GM18511 (cell line): Measurements from ENCODE around the gene NEUROD2.

Source experiments
- ATAC-seq: cut with Tn5 transposase; IDR thresholded peaks from one replicate; pipeline ENCODE4 v1.9.1; 2021; ENCODE audit warnings: mild to moderate bottlenecking, moderate library complexity; ENCODE audit not compliant: unreplicated experiment

The NEUROD2 gene

GRCh38 chr17:39618956-39619785, 11.5 kb upstream of the NEUROD2 start:
- ATAC-seq: no peak

DNA sequence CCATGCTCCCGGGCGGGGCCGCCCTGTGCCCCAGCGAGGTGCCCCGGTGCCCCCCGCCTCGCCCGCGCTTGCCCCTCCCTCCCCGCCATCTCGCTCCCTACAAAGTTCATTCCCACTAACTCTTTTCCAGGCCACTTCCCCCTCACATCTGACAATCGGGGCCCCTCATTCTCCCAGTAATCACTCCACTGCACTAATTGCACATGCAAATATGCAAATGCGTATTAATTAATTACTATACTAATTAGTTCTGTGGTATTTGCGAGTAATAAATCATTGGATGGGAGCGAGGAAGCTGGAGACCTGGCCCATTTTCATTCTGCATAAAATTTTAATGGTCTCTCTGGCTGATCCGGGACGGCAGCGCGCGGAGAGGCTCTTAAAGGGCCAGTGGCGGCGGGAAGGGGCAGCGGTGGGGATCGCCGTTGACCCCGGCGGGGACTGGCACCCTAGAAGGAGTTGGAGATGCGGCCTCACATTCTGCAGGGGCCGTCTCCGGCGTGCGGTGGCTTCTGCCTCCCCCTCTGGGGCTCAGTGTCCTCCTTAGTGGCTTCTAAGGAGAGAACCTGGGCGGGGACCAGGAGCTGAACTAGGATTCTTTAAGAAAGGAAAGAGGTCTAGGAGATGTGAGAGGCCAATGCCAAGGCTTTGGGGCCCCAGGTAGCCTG, 10.7 kb upstream of the NEUROD2 start:
- no peak for ATAC-seq

GRCh38 chr17:39617446-39618245, 9.9 kb upstream of the NEUROD2 start:
- no peak for ATAC-seq

GRCh38 chr17:39617100-39617445, 9.4 kb upstream of the NEUROD2 start:
- no peak for ATAC-seq

DNA sequence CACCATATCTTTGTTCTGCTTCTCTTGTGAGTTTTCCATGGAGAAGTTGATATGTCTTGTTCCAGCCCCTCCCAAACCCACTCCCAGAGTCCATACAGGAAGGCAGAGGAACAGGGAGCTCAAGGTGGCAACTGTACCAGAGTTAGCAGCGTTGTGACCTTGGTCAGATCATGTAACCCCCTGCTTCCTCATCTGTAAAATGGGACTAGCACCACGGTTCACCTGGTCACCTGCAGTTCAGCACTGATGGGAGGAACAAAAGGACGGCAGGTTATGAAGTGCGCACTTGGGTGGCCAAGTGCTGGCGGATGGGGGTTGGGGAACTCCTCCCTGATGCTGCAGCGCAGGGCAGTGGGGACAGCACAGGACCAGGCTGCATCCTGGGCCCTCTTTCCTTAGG, 7.7 kb upstream of the NEUROD2 start:
- no peak for ATAC-seq

DNA sequence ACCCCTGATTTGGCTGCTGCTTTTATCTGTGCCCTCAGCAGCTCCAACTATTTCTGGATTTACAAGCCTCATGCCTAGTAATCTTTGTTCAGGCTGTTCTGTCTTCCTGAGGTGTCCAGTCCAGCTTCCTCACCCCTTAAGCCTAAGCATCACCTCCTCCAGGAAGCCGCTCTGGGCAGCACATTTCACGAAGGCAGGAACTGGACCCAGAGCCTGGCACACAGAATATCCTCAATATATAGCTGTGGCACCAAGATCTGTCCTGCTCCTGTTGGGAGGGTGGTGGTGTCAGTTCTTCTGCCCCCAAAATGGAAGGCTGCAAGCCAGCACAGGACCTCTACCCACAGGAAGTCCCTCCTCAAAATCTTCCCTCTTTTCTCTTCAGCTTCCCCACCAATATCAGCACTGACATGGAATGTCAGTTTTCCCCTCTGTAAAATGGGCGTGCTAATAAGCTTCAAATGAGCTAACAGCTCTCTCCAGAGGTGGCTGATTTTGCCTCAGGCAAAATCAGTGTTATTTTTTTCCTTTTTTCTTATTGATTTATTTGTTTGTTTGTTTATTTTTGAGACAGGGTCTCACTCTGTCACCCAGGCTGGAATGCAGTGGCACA, 6.9 kb upstream of the NEUROD2 start:
- ATAC-seq: no peak

DNA sequence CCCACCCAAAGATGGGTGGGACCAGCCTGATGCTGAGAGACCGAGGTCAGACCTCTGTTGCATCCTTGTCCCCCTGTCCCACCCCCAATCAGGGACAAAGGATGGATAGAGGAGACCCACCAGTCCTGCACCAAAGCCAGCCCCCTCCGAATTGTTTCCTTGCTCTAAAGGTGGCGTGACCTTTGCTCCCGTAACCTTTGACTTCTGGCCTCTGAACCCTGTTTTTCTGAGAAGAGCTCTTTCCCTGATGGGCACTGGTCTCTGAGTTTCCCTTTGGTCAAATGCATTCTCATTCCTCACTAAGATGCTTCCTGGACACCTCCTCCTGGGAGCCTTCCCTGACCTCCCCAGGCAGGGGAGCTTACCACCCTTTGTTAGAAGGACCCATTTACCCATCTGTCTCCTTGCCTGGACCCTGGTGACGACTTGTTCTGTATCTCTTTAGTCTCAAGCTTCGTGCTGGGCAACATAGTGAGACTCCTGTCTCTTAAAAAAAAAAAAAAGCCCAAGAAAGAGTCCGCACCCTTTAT, 5.3 kb upstream of the NEUROD2 start:
- ATAC-seq: no peak

DNA sequence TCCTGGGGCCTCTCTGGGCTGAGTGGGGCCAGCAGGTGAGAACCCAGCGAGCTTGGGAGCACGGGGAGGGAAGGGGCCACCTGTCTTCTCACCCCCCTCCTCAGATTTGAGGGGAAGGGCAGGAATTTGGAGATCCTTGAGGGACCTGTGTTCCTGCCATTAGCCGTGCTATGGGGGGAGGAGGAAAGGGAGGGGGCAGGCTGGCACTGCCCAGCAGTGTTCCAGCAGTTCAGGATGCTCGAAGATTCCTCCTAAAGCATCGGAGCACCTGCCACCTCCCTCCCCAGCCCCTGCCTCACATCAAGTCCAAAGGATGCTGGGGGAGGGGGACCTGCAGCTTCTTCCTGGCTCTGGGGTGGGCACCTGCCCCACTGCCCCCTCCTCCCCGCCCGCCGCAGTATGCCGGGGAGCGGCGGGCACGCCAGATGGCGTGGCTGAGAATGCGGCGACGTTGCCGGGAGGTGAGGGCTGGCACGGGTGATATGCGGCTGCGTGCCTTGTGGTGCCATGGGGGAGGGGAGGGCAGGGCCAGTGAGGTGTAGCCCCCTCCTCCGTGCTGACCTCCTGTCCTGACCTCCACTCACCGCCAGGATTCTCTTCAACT, 4.7 kb upstream of the NEUROD2 start:
- no peak for ATAC-seq

DNA sequence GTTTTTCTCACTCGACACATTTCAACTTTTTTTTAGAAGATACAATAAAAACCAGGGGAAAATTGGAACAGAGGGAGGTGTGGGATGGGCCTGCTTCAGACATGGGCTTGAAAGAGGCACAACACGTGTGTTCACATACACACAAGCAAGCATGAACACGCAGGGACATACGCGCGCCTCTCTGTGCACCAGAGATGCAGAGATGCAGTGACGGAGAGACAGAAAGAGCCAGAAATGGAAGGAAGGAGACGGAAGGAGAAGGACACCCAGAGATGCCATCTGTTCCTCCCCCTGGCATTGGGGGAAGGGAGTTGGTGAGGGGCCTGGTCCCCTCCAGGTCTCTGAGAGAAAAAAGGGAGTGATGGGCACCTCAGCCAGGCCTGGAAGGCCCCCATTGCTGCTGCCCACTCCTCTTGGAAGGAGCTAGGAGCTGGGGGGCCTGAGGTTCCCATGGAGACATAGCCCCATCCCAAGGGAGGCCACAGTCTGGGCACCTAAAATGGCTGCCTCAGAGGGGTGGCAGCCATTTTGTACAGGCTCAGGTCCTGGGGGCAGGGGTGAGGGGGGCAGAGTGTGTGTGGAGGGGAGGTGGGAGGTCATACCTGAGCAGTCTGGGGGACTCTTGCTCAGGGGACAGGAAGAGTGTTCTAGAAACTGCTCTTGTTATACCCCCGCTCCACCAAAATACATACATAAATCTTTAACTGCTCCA, 3.8 kb upstream of the NEUROD2 start:
- ATAC-seq: no peak

GRCh38 chr17:39609416-39610025, 1.8 kb upstream of the NEUROD2 start:
- ATAC-seq: no peak

DNA sequence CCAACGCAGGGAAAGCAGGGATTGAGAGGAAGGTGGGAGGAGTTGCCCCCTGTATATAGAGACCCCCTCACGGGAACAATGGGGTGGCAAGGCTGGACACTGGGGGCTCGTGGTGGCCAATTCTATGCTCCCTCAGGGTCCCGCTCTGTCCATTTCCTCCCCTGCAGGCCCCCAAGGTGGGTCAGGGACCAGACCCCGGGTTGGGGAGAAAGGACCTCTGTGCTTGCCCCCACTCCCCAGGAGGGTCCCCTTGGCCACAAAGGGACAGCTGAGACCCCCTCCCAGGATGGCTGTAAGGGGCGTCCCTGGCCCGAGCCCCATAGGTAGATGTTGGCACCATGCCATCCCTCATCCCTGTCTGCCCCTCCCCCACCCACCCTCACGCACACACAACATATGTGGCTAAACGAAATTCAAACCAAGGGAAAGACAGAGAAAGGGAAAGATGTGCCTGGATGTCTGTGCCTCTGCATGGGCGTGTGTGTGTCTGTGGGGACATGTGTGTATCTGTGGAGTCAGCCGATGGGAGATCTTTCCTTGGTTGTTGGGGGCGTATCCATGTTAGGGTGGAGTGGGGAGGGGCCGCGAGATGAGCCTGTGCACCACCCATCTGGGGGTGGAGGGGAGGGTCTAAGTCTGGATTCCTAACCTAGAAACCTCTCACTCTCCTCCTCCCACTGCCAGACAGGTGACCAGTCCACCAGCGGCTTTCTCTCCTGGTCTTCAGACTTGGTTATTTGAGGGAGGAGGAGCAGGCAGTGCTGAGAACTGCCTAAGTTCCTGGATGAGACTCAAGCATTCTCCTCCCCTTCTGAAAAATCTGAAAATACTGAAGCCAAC, 642 bp upstream of the NEUROD2 start:
- no peak for ATAC-seq

- no peak for ATAC-seq
Measured at GRCh38 chr17:39607057-39607850, 466 bp downstream of the NEUROD2 start.

GRCh38 chr17:39606434-39607056, 1.2 kb downstream of the NEUROD2 start:
- ATAC-seq: no peak

DNA sequence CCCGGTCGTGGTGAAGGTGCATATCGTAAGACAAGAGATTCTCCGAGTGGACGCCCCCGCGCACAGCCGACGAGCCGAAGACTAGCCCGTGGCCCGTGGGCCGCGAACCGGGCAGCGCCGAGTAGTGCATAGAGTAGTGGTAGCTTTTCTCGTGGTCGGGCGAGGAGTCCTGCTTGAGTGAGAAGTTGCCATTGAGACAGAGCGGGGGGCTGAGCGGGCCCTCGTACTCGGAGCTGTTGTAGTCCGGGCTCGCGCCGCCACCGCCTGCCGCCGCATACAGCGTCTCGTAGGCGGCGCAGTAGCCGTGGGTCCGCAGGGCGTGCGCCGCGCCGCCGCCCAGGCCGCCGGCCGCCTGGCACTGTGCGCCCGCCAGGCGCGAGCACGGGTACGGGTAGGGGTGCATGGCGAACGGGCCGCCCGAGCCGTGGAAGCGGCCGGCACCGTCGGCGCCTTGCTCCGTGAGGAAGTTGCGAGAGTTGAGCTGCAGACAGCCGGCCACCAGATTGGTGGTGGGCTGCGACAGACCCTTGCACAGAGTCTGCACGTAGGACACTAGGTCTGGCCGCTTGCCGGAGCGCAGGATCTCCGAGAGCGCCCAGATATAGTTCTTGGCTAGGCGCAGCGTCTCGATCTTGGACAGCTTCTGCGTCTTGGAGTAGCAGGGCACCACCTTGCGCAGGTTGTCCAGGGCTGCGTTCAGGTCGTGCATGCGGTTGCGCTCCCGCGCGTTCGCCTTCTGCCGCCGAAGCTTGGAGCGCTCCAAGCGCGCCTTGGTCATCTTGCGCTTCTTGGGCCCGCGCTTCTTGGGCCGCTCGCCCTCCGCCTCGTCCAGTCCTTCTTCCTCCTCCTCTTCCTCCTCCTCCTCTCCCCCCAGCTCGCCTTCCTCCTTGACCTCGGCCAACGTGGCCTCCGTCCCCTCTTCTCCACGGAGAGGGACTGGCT, 2.0 kb downstream of the NEUROD2 start:
- ATAC-seq: no peak

- no peak for ATAC-seq
Measured at GRCh38 chr17:39604911-39605491, 2.7 kb downstream of the NEUROD2 start.
